ENCODE data around the gene MARVELD3. TPM values are rescaled to one million over a fixed set of nuclear protein-coding genes. Genes with fewer than 3 reads are reported as not detected.
A peak's percentile ranks its signal among the peaks of the same experiment; 100 is the strongest.

Gene MARVELD3
- total RNA-seq, 1 donor from 2014 or later = 0.39 TPM

GRCh38 chr16:71623597-71623996 lies 2.4 kb upstream of the MARVELD3 start:
- no peak for DNase-seq (ENCODE audit: low read depth in 2 of 2)

- DNase-seq (ENCODE audit: low read depth in 2 of 2) = no peak
These were observed 702 bp upstream of the MARVELD3 start for GRCh38 chr16:71625113-71625850.

GRCh38 chr16:71626858-71627213 lies 852 bp downstream of the MARVELD3 start:
- DNase-seq (ENCODE audit: low read depth in 2 of 2) = no peak

- DNase-seq (ENCODE audit: low read depth in 2 of 2) = no peak
These were observed 1.8 kb downstream of the MARVELD3 start for GRCh38 chr16:71627731-71628181.

GRCh38 chr16:71628810-71629209 lies 2.8 kb downstream of the MARVELD3 start:
- peak; percentile 61 to 64 for DNase-seq (ENCODE audit: low read depth in 2 of 2)

GRCh38 chr16:71629278-71630016 lies 3.5 kb downstream of the MARVELD3 start:
- DNase-seq (ENCODE audit: low read depth in 2 of 2) = no peak

- no peak for DNase-seq (ENCODE audit: low read depth in 2 of 2)
These were observed 4.8 kb downstream of the MARVELD3 start for GRCh38 chr16:71630808-71631207.

- no peak for DNase-seq (ENCODE audit: low read depth in 2 of 2)
These were observed 5.8 kb downstream of the MARVELD3 start for GRCh38 chr16:71631776-71632175.

- DNase-seq (ENCODE audit: low read depth in 2 of 2) = no peak
These were observed 9.6 kb downstream of the MARVELD3 start for GRCh38 chr16:71635632-71636031.

GRCh38 chr16:71637398-71637797 lies 11.4 kb downstream of the MARVELD3 start:
- no peak for DNase-seq (ENCODE audit: low read depth in 2 of 2)

- peak; percentile 6 to 29 for DNase-seq (ENCODE audit: low read depth in 2 of 2)
These were observed 19.5 kb downstream of the MARVELD3 start for GRCh38 chr16:71645450-71645849.

GRCh38 chr16:71647391-71647790 lies 21.4 kb downstream of the MARVELD3 start:
- no peak for DNase-seq (ENCODE audit: low read depth in 2 of 2)

- no peak for DNase-seq (ENCODE audit: low read depth in 2 of 2)
These were observed 22.2 kb downstream of the MARVELD3 start for GRCh38 chr16:71648162-71648561.

GRCh38 chr16:71648921-71649320 lies 22.9 kb downstream of the MARVELD3 start:
- no peak for DNase-seq (ENCODE audit: low read depth in 2 of 2)

GRCh38 chr16:71649704-71650103 lies 23.7 kb downstream of the MARVELD3 start:
- no peak for DNase-seq (ENCODE audit: low read depth in 2 of 2)

- DNase-seq (ENCODE audit: low read depth in 2 of 2) = no peak
These were observed 32.8 kb downstream of the MARVELD3 start for GRCh38 chr16:71658771-71659170.

- DNase-seq (ENCODE audit: low read depth in 2 of 2) = no peak
These were observed 33.5 kb downstream of the MARVELD3 start for GRCh38 chr16:71659471-71659870.

GRCh38 chr16:71666264-71666663 lies 40.3 kb downstream of the MARVELD3 start:
- no peak for DNase-seq (ENCODE audit: low read depth in 2 of 2)

GRCh38 chr16:71666928-71667707 lies 41.1 kb downstream of the MARVELD3 start:
- no peak for DNase-seq (ENCODE audit: low read depth in 2 of 2)

- DNase-seq (ENCODE audit: low read depth in 2 of 2) = no peak
These were observed 44.0 kb downstream of the MARVELD3 start for GRCh38 chr16:71669926-71670536.

- DNase-seq (ENCODE audit: low read depth in 2 of 2) = no peak
These were observed 44.6 kb downstream of the MARVELD3 start for GRCh38 chr16:71670537-71670936.

GRCh38 chr16:71671165-71671564 lies 45.2 kb downstream of the MARVELD3 start:
- DNase-seq (ENCODE audit: low read depth in 2 of 2) = no peak
